ENCODE results near the gene ALKBH7. TPM values are rescaled to one million over a fixed set of nuclear protein-coding genes. Genes with fewer than 3 reads are reported as not detected.
"Not testable (repeated sequence)": the region's sequence is repeated elsewhere in the genome, so short reads cannot be mapped to it uniquely, and the experiment has no call there.

The ALKBH7 gene
- polyA plus RNA-seq, 1 donor (not counting 4 experiments of a cell fraction or from before 2014, with no cell fraction given): 9.8 TPM

DNA sequence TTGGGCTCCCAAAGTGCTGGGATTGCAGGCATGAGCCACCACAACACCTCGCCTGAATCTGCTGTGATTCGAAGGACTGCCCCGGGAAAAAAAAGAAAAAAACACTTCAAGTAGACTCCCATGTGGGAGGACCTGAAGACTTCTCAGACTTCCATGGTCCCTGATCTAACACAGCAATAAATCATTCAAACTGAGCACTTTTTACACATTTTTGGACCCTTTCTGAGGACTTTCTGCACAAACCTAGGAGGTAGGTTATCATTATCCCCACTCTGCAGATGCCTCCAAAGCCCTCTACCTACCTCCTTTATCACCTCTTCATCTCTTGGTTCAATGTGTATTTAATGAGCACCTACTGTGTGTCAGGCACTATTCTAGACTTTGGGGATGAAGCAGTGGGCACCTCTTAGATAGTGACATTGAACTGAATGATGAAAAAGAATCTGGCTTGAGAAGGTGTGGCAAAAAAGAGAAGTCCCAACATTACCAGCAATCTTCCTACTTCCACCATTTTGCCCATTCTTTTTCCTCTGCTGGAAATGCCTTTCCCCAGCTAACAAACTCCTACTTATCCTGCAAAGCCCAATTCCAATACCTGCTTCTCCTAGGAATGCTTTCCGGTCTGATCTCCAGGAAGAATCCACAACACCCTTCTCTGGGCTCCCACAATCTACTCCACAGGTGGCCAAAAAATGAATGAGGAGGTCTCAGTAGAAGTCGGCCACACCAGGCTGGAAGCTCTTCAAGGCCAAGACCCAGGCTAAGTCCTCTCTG lies 12.8 kb upstream of the ALKBH7 start:
- H3K27ac ChIP-seq (ENCODE audit: control insufficient read depth, insufficient read depth, low read length): no peak overlapping the region
- FAIRE-seq (no peak), DNase-seq (ENCODE audit: low read depth, low spot score) (no peak)
- no peak overlapping the region for H2AFZ ChIP-seq (ENCODE audit: control insufficient read depth, low read length)
- H3K4me1 ChIP-seq (ENCODE audit: control insufficient read depth, extremely low read depth, insufficient read depth, low read length): peaks cover 3% of the 10 kb centered on the region
- H3K4me2 ChIP-seq (ENCODE audit: control insufficient read depth, extremely low read depth, insufficient read depth, low read depth, low read length): no peak overlapping the region
- H3K9me1 ChIP-seq (ENCODE audit: control insufficient read depth, extremely low read depth, insufficient read depth, low read length): no peaks in the 10 kb centered on the region
- H3K9ac ChIP-seq (ENCODE audit: control insufficient read depth, extremely low read depth, insufficient read depth, low read length): no peak overlapping the region
- no peak overlapping the region for H3K4me3 ChIP-seq (ENCODE audit: control insufficient read depth in 2 of 3, extremely low read depth in 1 of 3, insufficient read depth in 2 of 3, low read depth in 1 of 3, low read length in 3 of 3)
- no peaks in the 10 kb centered on the region for H3K9me3 ChIP-seq (ENCODE audit: control insufficient read depth, low read depth, low read length)
- TF ChIP-seq, protein P1, sequence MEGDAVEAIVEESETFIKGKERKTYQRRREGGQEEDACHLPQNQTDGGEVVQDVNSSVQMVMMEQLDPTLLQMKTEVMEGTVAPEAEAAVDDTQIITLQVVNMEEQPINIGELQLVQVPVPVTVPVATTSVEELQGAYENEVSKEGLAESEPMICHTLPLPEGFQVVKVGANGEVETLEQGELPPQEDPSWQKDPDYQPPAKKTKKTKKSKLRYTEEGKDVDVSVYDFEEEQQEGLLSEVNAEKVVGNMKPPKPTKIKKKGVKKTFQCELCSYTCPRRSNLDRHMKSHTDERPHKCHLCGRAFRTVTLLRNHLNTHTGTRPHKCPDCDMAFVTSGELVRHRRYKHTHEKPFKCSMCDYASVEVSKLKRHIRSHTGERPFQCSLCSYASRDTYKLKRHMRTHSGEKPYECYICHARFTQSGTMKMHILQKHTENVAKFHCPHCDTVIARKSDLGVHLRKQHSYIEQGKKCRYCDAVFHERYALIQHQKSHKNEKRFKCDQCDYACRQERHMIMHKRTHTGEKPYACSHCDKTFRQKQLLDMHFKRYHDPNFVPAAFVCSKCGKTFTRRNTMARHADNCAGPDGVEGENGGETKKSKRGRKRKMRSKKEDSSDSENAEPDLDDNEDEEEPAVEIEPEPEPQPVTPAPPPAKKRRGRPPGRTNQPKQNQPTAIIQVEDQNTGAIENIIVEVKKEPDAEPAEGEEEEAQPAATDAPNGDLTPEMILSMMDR (optimal IDR thresholded peaks at IDR 0.05 in 1 of 3, IDR thresholded peaks at IDR 0.05 in 1 of 3, conservative IDR thresholded peaks at IDR 0.05 in 1 of 3; ENCODE audit: extremely low read depth in 1 of 3, insufficient read depth in 2 of 3, low read length in 3 of 3): no peak
- no peaks in the 10 kb centered on the region for H3K27me3 ChIP-seq (ENCODE audit: control insufficient read depth, extremely low read depth, insufficient read depth, low read length)
- H4K20me1 ChIP-seq (ENCODE audit: control insufficient read depth, extremely low read depth, insufficient read depth, low read length): no peaks in the 10 kb centered on the region
- dilution Hi-C loops (cut with MboI; ENCODE audit: extremely low pct_ligation_motif_present, low sequenced_read_pairs): no loop called here
- peaks cover 15% of the 10 kb centered on the region for H3K79me2 ChIP-seq (ENCODE audit: control insufficient read depth, insufficient read depth, low read length)
- peaks cover 3 to 6% of the 10 kb centered on the region in 2 experiments for H3K36me3 ChIP-seq (ENCODE audit: control insufficient read depth in 2 of 2, extremely low read depth in 1 of 2, insufficient read depth in 2 of 2, low read length in 2 of 2)

DNA sequence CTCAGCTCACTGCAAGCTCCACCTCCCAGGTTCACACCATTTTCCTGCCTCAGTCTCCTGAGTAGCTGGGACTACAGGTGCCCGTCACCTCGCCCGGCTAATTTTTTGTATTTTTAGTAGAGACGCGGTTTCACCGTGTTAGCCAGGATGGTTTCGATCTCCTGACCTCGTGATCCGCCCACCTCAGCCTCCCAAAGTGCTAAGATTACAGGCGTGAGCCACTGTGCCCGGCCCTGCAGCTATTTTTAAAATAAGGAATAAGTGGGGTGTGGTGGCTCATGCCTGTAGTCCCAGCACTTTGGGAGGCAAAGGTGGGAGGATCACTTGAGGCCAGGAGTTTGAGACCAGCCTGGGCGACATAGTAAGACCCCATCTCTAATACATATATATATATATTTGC lies 12.1 kb upstream of the ALKBH7 start:
- DNase-seq (ENCODE audit: low read depth, low spot score); H4K20me1 ChIP-seq (ENCODE audit: control insufficient read depth, extremely low read depth, insufficient read depth, low read length); H3K36me3 ChIP-seq (ENCODE audit: control insufficient read depth in 2 of 2, extremely low read depth in 1 of 2, insufficient read depth in 2 of 2, low read length in 2 of 2); H2AFZ ChIP-seq (ENCODE audit: control insufficient read depth, low read length); H3K4me1 ChIP-seq (ENCODE audit: control insufficient read depth, extremely low read depth, insufficient read depth, low read length); H3K9ac ChIP-seq (ENCODE audit: control insufficient read depth, extremely low read depth, insufficient read depth, low read length); H3K9me1 ChIP-seq (ENCODE audit: control insufficient read depth, extremely low read depth, insufficient read depth, low read length); H3K27ac ChIP-seq (ENCODE audit: control insufficient read depth, insufficient read depth, low read length); H3K4me3 ChIP-seq (ENCODE audit: control insufficient read depth in 2 of 3, extremely low read depth in 1 of 3, insufficient read depth in 2 of 3, low read depth in 1 of 3, low read length in 3 of 3); H3K27me3 ChIP-seq (ENCODE audit: control insufficient read depth, extremely low read depth, insufficient read depth, low read length); H3K9me3 ChIP-seq (ENCODE audit: control insufficient read depth, low read depth, low read length); FAIRE-seq; H3K4me2 ChIP-seq (ENCODE audit: control insufficient read depth, extremely low read depth, insufficient read depth, low read depth, low read length); dilution Hi-C loops (cut with MboI; ENCODE audit: extremely low pct_ligation_motif_present, low sequenced_read_pairs): not testable (repeated sequence)
- peaks cover 15% of the 10 kb centered on the region for H3K79me2 ChIP-seq (ENCODE audit: control insufficient read depth, insufficient read depth, low read length)

DNA sequence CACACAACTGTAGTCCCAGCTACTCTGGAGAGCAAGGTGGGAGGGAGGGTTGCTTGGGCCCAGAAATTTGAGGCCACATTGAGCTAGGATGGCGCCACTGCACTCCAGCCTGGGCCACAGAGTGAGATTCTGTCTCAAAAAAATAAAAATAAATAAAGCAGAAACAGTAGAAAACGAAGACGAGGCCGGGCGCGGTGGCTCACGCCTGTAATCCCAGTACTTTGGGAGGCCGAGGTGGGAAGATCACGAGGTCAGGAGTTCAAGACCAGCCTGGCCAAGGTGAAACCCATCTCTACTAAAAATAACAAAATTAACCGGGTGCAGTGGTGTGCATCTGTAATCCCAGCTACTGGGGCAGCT lies 11.8 kb upstream of the ALKBH7 start:
- H4K20me1 ChIP-seq (ENCODE audit: control insufficient read depth, extremely low read depth, insufficient read depth, low read length); H3K4me1 ChIP-seq (ENCODE audit: control insufficient read depth, extremely low read depth, insufficient read depth, low read length); H3K9me3 ChIP-seq (ENCODE audit: control insufficient read depth, low read depth, low read length); H3K27me3 ChIP-seq (ENCODE audit: control insufficient read depth, extremely low read depth, insufficient read depth, low read length); H3K27ac ChIP-seq (ENCODE audit: control insufficient read depth, insufficient read depth, low read length); H3K36me3 ChIP-seq (ENCODE audit: control insufficient read depth in 2 of 2, extremely low read depth in 1 of 2, insufficient read depth in 2 of 2, low read length in 2 of 2); H3K9me1 ChIP-seq (ENCODE audit: control insufficient read depth, extremely low read depth, insufficient read depth, low read length); H3K4me2 ChIP-seq (ENCODE audit: control insufficient read depth, extremely low read depth, insufficient read depth, low read depth, low read length); DNase-seq (ENCODE audit: low read depth, low spot score); FAIRE-seq; dilution Hi-C loops (cut with MboI; ENCODE audit: extremely low pct_ligation_motif_present, low sequenced_read_pairs): not testable (repeated sequence)
- Histone ChIP-seq H3K9ac (ENCODE audit: control insufficient read depth, extremely low read depth, insufficient read depth, low read length) (peak overlapping the region; percentile 72), H2AFZ (ENCODE audit: control insufficient read depth, low read length) (peak overlapping the region; percentile 65), H3K79me2 (ENCODE audit: control insufficient read depth, insufficient read depth, low read length) (peaks cover 15% of the 10 kb centered on the region), H3K4me3 (ENCODE audit: control insufficient read depth in 2 of 3, extremely low read depth in 1 of 3, insufficient read depth in 2 of 3, low read depth in 1 of 3, low read length in 3 of 3) (peak overlapping the region; percentile 71 to 97 (median 73))

Measured in keratinocyte (primary cell).